Activated CD4-positive, alpha-beta T cell treated with anti-CD3 and anti-CD28 coated beads for 4 hours (primary cell): ENCODE results near the gene CCSAP.

Source experiments
- DNase-seq, 2 donors: peaks; one replicate each; pipeline ENCODE4 v3.0.0-alpha.2; 2020

Gene CCSAP

GRCh38 chr1:229285440-229285839 is 57.4 kb downstream of the CCSAP start:
- DNase-seq = no peak

- no peak for DNase-seq
These were observed 58.0 kb downstream of the CCSAP start for GRCh38 chr1:229284887-229285286.

GRCh38 chr1:229283183-229283611 is 59.6 kb downstream of the CCSAP start:
- no peak for DNase-seq

GRCh38 chr1:229282295-229282823 is 60.5 kb downstream of the CCSAP start:
- no peak for DNase-seq

GRCh38 chr1:229281339-229281926 is 61.4 kb downstream of the CCSAP start:
- DNase-seq = no peak

GRCh38 chr1:229280921-229281320 is 61.9 kb downstream of the CCSAP start:
- DNase-seq = no peak

- DNase-seq = no peak
These were observed 62.6 kb downstream of the CCSAP start for GRCh38 chr1:229280037-229280828.

GRCh38 chr1:229279242-229279641 is 63.6 kb downstream of the CCSAP start:
- no peak for DNase-seq

GRCh38 chr1:229278120-229278741 is 64.6 kb downstream of the CCSAP start:
- DNase-seq = no peak

- DNase-seq = no peak
These were observed 67.8 kb downstream of the CCSAP start for GRCh38 chr1:229275005-229275404.

GRCh38 chr1:229273507-229274232 is 69.2 kb downstream of the CCSAP start:
- no peak for DNase-seq

GRCh38 chr1:229272164-229273158 is 70.4 kb downstream of the CCSAP start:
- DNase-seq = no peak

- DNase-seq = peak; percentile 33 to 42
These were observed 71.2 kb downstream of the CCSAP start for GRCh38 chr1:229271448-229272159.
